NT2/D1 (cell line): ENCODE results near the gene ASIC1.

Experiments used
- DNase-seq: peaks from one replicate; pipeline ENCODE4 v3.0.0-alpha.2; 2011; ENCODE audit warnings: low read depth, low spot score
- H3K27me3 ChIP-seq: 2 replicates; pipeline ENCODE4 v1.6.0; 2011; ENCODE audit warnings: mild to moderate bottlenecking; ENCODE audit not compliant: insufficient read length, insufficient read depth
- H3K36me3 ChIP-seq: 2 replicates; pipeline ENCODE4 v1.6.1; 2011; ENCODE audit warnings: mild to moderate bottlenecking, low read length, mixed read lengths; ENCODE audit not compliant: insufficient read depth, insufficient read length
- H3K4me1 ChIP-seq: 2 replicates; pipeline ENCODE4 v1.5.1; 2011; ENCODE audit not compliant: insufficient read depth, insufficient read length
- H3K4me3 ChIP-seq: 2 replicates; pipeline ENCODE4 v1.5.1; 2011; ENCODE audit warnings: low read depth; ENCODE audit not compliant: insufficient read length
- H3K9ac ChIP-seq: 2 replicates; pipeline ENCODE4 v1.6.0; 2011; ENCODE audit warnings: low read depth; ENCODE audit not compliant: insufficient read length
- H3K9me3 ChIP-seq: 2 replicates; pipeline ENCODE4 v1.5.1; 2011; ENCODE audit warnings: mild to moderate bottlenecking, low read length; ENCODE audit not compliant: insufficient read depth
- SUZ12 ChIP-seq: IDR thresholded peaks from 2 replicates; pipeline ENCODE4 v1.6.1; 2011; ENCODE audit not compliant: insufficient read length, insufficient read depth; ENCODE audit errors: extremely low read depth
- YY1 ChIP-seq: IDR thresholded peaks from 2 replicates; pipeline ENCODE4 v1.6.1; 2011; ENCODE audit not compliant: insufficient read length, insufficient read depth
- ZNF274 ChIP-seq: IDR thresholded peaks from 2 replicates; pipeline ENCODE4 v1.6.1; 2011; ENCODE audit warnings: mild to moderate bottlenecking, low read depth, low read length

The ASIC1 gene

GRCh38 chr12:50100561-50100960, 43.2 kb downstream of the ASIC1 start:
- no peak for DNase-seq
- no peaks in the 10 kb centered on the region for H3K27me3 ChIP-seq
- H3K4me1 ChIP-seq: peaks cover 11% of the 10 kb centered on the region
- H3K9ac ChIP-seq: no peak overlapping the region
- TF ChIP-seq ZNF274 (no peak), SUZ12 (no peak), YY1 (no peak)
- no peaks in the 10 kb centered on the region for H3K9me3 ChIP-seq
- peaks cover 65% of the 10 kb centered on the region for H3K36me3 ChIP-seq
- H3K4me3 ChIP-seq: no peak overlapping the region

- Histone ChIP-seq H3K36me3 (peaks cover 54% of the 10 kb centered on the region), H3K9ac (no peak overlapping the region), H3K4me3 (no peak overlapping the region), H3K4me1 (peaks cover 9% of the 10 kb centered on the region), H3K27me3 (no peaks in the 10 kb centered on the region), H3K9me3 (no peaks in the 10 kb centered on the region)
- peak; percentile 70 for DNase-seq
- TF ChIP-seq YY1 (no peak), ZNF274 (no peak), SUZ12 (no peak)
These were observed 44.3 kb downstream of the ASIC1 start for GRCh38 chr12:50101663-50102062.

- H3K4me1 ChIP-seq: peaks cover 9% of the 10 kb centered on the region
- TF ChIP-seq SUZ12 (no peak), YY1 (no peak), ZNF274 (no peak)
- H3K4me3 ChIP-seq: no peak overlapping the region
- H3K36me3 ChIP-seq: peaks cover 49% of the 10 kb centered on the region
- H3K9ac ChIP-seq: no peak overlapping the region
- H3K27me3 ChIP-seq: no peaks in the 10 kb centered on the region
- DNase-seq: no peak
- no peaks in the 10 kb centered on the region for H3K9me3 ChIP-seq
These were observed 44.7 kb downstream of the ASIC1 start for GRCh38 chr12:50102131-50102531.

- DNase-seq: no peak
- no peak overlapping the region for H3K9ac ChIP-seq
- H3K4me3 ChIP-seq: no peak overlapping the region
- TF ChIP-seq ZNF274 (no peak), YY1 (no peak), SUZ12 (no peak)
- H3K4me1 ChIP-seq: peaks cover 9% of the 10 kb centered on the region
- H3K36me3 ChIP-seq: peaks cover 43% of the 10 kb centered on the region
- H3K9me3 ChIP-seq: no peaks in the 10 kb centered on the region
- no peaks in the 10 kb centered on the region for H3K27me3 ChIP-seq
These were observed 45.4 kb downstream of the ASIC1 start for GRCh38 chr12:50102646-50103309.

GRCh38 chr12:50103351-50103750, 46.0 kb downstream of the ASIC1 start:
- TF ChIP-seq SUZ12 (no peak), YY1 (no peak), ZNF274 (no peak)
- Histone ChIP-seq H3K4me3 (no peak overlapping the region), H3K36me3 (peaks cover 37% of the 10 kb centered on the region), H3K27me3 (no peaks in the 10 kb centered on the region), H3K9ac (no peak overlapping the region), H3K9me3 (no peaks in the 10 kb centered on the region), H3K4me1 (peaks cover 9% of the 10 kb centered on the region)
- no peak for DNase-seq

GRCh38 chr12:50103767-50104321, 46.4 kb downstream of the ASIC1 start, which contains the start of gene GPD1:
Gene GPD1 (plus strand): TSS chr12:50104008. CDS start chr12:50104051, 43 bp downstream.
- Histone ChIP-seq H3K27me3 (no peaks in the 10 kb centered on the region), H3K9me3 (no peaks in the 10 kb centered on the region), H3K4me3 (no peak within 1 kb of the TSS), H3K36me3 (peaks cover 32% of the 10 kb centered on the region), H3K9ac (no peak within 1 kb of the TSS), H3K4me1 (peaks cover 9% of the 10 kb centered on the region)
- no peak for TF ChIP-seq SUZ12
- no peak for TF ChIP-seq ZNF274
- TF ChIP-seq YY1: no peak
- DNase-seq: no peak
